GM18508 (cell line): ENCODE measurements around the gene TMEM132C.

ENCODE experiments used
- ATAC-seq: cut with Tn5 transposase; IDR thresholded peaks from one replicate; pipeline ENCODE4 v1.9.1; 2021; ENCODE audit warnings: moderate number of reproducible peaks; ENCODE audit not compliant: insufficient read depth, unreplicated experiment

Gene TMEM132C

GRCh38 chr12:128743916-128744315 is 476.9 kb downstream of the TMEM132C start:
- no peak for ATAC-seq

- no peak for ATAC-seq
Measured at GRCh38 chr12:128745772-128746689, 479.1 kb downstream of the TMEM132C start.

GRCh38 chr12:128747441-128747840 is 480.5 kb downstream of the TMEM132C start:
- ATAC-seq: no peak

GRCh38 chr12:128752386-128752785 is 485.4 kb downstream of the TMEM132C start:
- no peak for ATAC-seq

- no peak for ATAC-seq
Measured at GRCh38 chr12:128753438-128753837, 486.5 kb downstream of the TMEM132C start.

GRCh38 chr12:128754275-128754674 is 487.3 kb downstream of the TMEM132C start:
- ATAC-seq: no peak

GRCh38 chr12:128755566-128755965 is 488.6 kb downstream of the TMEM132C start:
- no peak for ATAC-seq
